ENCODE results near the gene SLC12A7. TPM values are rescaled to one million over a fixed set of nuclear protein-coding genes. Genes with fewer than 3 reads are reported as not detected.
"Not testable (repeated sequence)": the region's sequence is repeated elsewhere in the genome, so short reads cannot be mapped to it uniquely, and the experiment has no call there.

SLC12A7 gene
- total RNA-seq, 1 donor from 2014 or later, result 4.9 TPM

GRCh38 chr5:1026700-1027621 lies 84.9 kb downstream of the SLC12A7 start:
- no peak for TF ChIP-seq CTCF (IDR thresholded peaks at IDR 0.05)
- Mint-ChIP-seq H3K9me3 (ENCODE audit: low read depth) (no peaks in the 10 kb centered on the region), H3K36me3 (ENCODE audit: low read depth) (no peaks in the 10 kb centered on the region), H3K27me3 (ENCODE audit: low read depth) (peaks cover 14% of the 10 kb centered on the region), H3K4me1 (ENCODE audit: low read depth) (no peaks in the 10 kb centered on the region), H3K4me3 (ENCODE audit: unreplicated experiment) (no peak overlapping the region), H3K27ac (ENCODE audit: unreplicated experiment) (no peak overlapping the region)
- DNase-seq (ENCODE audit: low spot score), result no peak

GRCh38 chr5:1021969-1022336 lies 89.9 kb downstream of the SLC12A7 start:
- H3K27ac Mint-ChIP-seq (ENCODE audit: unreplicated experiment); DNase-seq (ENCODE audit: low spot score): not testable (repeated sequence)

GRCh38 chr5:1021136-1021968 lies 90.5 kb downstream of the SLC12A7 start:
- DNase-seq (ENCODE audit: low spot score), result no peak
- TF ChIP-seq CTCF (IDR thresholded peaks at IDR 0.05), result no peak
- Mint-ChIP-seq H3K27me3 (ENCODE audit: low read depth) (peaks cover 16% of the 10 kb centered on the region), H3K4me1 (ENCODE audit: low read depth) (no peaks in the 10 kb centered on the region), H3K9me3 (ENCODE audit: low read depth) (no peaks in the 10 kb centered on the region), H3K4me3 (ENCODE audit: unreplicated experiment) (no peak overlapping the region), H3K36me3 (ENCODE audit: low read depth) (no peaks in the 10 kb centered on the region), H3K27ac (ENCODE audit: unreplicated experiment) (no peak overlapping the region)

More at GRCh38 chr5:1021969-1022336, 89.9 kb downstream of the SLC12A7 start:
- not testable (repeated sequence) for H3K36me3 Mint-ChIP-seq (ENCODE audit: low read depth); H3K4me3 Mint-ChIP-seq (ENCODE audit: unreplicated experiment); H3K4me1 Mint-ChIP-seq (ENCODE audit: low read depth); H3K9me3 Mint-ChIP-seq (ENCODE audit: low read depth)
- H3K27me3 Mint-ChIP-seq (ENCODE audit: low read depth), result peaks cover 11% of the 10 kb centered on the region

GRCh38 chr5:1020452-1020961 lies 91.4 kb downstream of the SLC12A7 start:
- peaks cover 19% of the 10 kb centered on the region for H3K27me3 Mint-ChIP-seq (ENCODE audit: low read depth)
- no peak overlapping the region for H3K27ac Mint-ChIP-seq (ENCODE audit: unreplicated experiment)
- H3K4me1 Mint-ChIP-seq (ENCODE audit: low read depth), result no peaks in the 10 kb centered on the region
- no peak overlapping the region for H3K4me3 Mint-ChIP-seq (ENCODE audit: unreplicated experiment)
- H3K9me3 Mint-ChIP-seq (ENCODE audit: low read depth), result no peaks in the 10 kb centered on the region
- peak; percentile 75 for DNase-seq (ENCODE audit: low spot score)
- no peaks in the 10 kb centered on the region for H3K36me3 Mint-ChIP-seq (ENCODE audit: low read depth)
- TF ChIP-seq CTCF (IDR thresholded peaks at IDR 0.05), result no peak

GRCh38 chr5:1019001-1019905 lies 92.6 kb downstream of the SLC12A7 start:
- Mint-ChIP-seq H3K36me3 (ENCODE audit: low read depth) (no peaks in the 10 kb centered on the region), H3K9me3 (ENCODE audit: low read depth) (no peaks in the 10 kb centered on the region), H3K27me3 (ENCODE audit: low read depth) (peaks cover 19% of the 10 kb centered on the region), H3K4me3 (ENCODE audit: unreplicated experiment) (no peak overlapping the region), H3K27ac (ENCODE audit: unreplicated experiment) (no peak overlapping the region), H3K4me1 (ENCODE audit: low read depth) (no peaks in the 10 kb centered on the region)
- TF ChIP-seq CTCF (IDR thresholded peaks at IDR 0.05), result no peak
- peak; percentile 57 for DNase-seq (ENCODE audit: low spot score)

Data from chondrocyte (in vitro differentiated cells).